Measurements from ENCODE around the gene MRPL37.

DNA sequence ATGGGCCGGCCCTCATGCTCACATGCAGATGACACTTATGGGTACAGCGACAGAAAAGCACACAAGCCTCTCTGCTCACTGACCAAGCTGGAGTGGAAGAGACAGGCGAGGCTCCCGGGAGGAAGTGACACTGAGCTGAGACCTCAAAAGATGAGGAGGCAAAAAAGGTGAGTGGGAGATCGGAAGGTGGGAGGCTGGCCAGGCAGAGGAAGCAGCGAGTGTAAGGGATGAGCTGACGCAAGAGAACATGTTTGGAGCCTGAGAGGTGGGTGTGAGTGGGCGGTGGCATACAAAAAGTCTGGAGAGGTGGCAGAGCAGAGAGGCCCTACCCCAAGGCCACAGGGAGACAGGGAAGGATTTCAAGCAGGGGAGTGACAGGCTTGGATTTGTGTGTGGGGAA lies 29.0 kb upstream of the MRPL37 start:
- no peak for TF ChIP-seq PBX3 (IDR thresholded peaks at IDR 0.05)
- no peak for TF ChIP-seq TAF1 (IDR thresholded peaks at IDR 0.05; ENCODE audit: borderline replicate concordance, low read depth, low read length)
- TF ChIP-seq POLR2AphosphoS5 (IDR thresholded peaks at IDR 0.05; ENCODE audit: low read depth, low read length): no peak
- TF ChIP-seq, protein P1, sequence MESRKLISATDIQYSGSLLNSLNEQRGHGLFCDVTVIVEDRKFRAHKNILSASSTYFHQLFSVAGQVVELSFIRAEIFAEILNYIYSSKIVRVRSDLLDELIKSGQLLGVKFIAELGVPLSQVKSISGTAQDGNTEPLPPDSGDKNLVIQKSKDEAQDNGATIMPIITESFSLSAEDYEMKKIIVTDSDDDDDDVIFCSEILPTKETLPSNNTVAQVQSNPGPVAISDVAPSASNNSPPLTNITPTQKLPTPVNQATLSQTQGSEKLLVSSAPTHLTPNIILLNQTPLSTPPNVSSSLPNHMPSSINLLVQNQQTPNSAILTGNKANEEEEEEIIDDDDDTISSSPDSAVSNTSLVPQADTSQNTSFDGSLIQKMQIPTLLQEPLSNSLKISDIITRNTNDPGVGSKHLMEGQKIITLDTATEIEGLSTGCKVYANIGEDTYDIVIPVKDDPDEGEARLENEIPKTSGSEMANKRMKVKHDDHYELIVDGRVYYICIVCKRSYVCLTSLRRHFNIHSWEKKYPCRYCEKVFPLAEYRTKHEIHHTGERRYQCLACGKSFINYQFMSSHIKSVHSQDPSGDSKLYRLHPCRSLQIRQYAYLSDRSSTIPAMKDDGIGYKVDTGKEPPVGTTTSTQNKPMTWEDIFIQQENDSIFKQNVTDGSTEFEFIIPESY (IDR thresholded peaks at IDR 0.05; ENCODE audit: borderline replicate concordance, low read depth): no peak
- TF ChIP-seq MEF2A (IDR thresholded peaks at IDR 0.05; ENCODE audit: borderline replicate concordance, low read depth): no peak
- no peak for TF ChIP-seq IRF3 (IDR thresholded peaks at IDR 0.05; ENCODE audit: low read depth, low read length)
- TF ChIP-seq, protein P2, sequence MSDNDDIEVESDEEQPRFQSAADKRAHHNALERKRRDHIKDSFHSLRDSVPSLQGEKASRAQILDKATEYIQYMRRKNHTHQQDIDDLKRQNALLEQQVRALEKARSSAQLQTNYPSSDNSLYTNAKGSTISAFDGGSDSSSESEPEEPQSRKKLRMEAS (IDR thresholded peaks at IDR 0.05; ENCODE audit: low read depth): no peak
- TF ChIP-seq, protein P3, sequence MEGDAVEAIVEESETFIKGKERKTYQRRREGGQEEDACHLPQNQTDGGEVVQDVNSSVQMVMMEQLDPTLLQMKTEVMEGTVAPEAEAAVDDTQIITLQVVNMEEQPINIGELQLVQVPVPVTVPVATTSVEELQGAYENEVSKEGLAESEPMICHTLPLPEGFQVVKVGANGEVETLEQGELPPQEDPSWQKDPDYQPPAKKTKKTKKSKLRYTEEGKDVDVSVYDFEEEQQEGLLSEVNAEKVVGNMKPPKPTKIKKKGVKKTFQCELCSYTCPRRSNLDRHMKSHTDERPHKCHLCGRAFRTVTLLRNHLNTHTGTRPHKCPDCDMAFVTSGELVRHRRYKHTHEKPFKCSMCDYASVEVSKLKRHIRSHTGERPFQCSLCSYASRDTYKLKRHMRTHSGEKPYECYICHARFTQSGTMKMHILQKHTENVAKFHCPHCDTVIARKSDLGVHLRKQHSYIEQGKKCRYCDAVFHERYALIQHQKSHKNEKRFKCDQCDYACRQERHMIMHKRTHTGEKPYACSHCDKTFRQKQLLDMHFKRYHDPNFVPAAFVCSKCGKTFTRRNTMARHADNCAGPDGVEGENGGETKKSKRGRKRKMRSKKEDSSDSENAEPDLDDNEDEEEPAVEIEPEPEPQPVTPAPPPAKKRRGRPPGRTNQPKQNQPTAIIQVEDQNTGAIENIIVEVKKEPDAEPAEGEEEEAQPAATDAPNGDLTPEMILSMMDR (IDR thresholded peaks at IDR 0.05): no peak
- TF ChIP-seq USF2 (IDR thresholded peaks at IDR 0.05; ENCODE audit: borderline replicate concordance, low read depth, low read length): no peak
- TF ChIP-seq CHD2 (IDR thresholded peaks at IDR 0.05; ENCODE audit: low read length, partially characterized antibody): no peak
- TF ChIP-seq NFIC (IDR thresholded peaks at IDR 0.05; ENCODE audit: borderline replicate concordance): no peak
- no peak for TF ChIP-seq RFX5 (IDR thresholded peaks at IDR 0.05; ENCODE audit: low read length)
- no peak for TF ChIP-seq EZH2phosphoT487 (IDR thresholded peaks at IDR 0.05; ENCODE audit: borderline replicate concordance, low read depth)

All from SK-N-SH (cell line).